OCI-LY3 (cell line): ENCODE measurements around the gene TFDP1.

Source experiments
- H2AFZ ChIP-seq: fragments of 200-600, 300-600 bp; shearing (Covaris generic); 2 replicates; pipeline ENCODE4 v1.6.0; 2014; ENCODE audit warnings: antibody characterized with exemption, low read depth, low read length
- H3K27ac ChIP-seq: fragments of 200-600, 300-600 bp; sonication (generic); 2 replicates; pipeline ENCODE4 v1.5.1; 2014; ENCODE audit warnings: mild to moderate bottlenecking, low read length, moderate library complexity, mixed read lengths
- H3K27me3 ChIP-seq: fragments of 200-600, 300-600 bp; sonication (generic); 2 replicates; pipeline ENCODE4 v1.6.1; 2014; ENCODE audit warnings: low read depth, low read length, mixed read lengths
- H3K36me3 ChIP-seq: fragments of 200-600, 300-600 bp; sonication (generic); replicated peaks from 2 replicates; pipeline ENCODE3; 2014; ENCODE audit warnings: low read depth, low read length, mixed read lengths
- H3K4me1 ChIP-seq: fragments of 300-600, 200-600 bp; sonication (generic); 2 replicates; pipeline ENCODE4 v1.6.1; 2014; ENCODE audit warnings: low read length, mixed read lengths
- H3K4me2 ChIP-seq: fragments of 200-600, 300-600 bp; sonication (generic); 2 replicates; pipeline ENCODE4 v1.6.1; 2014; ENCODE audit warnings: low read length, mixed read lengths
- H3K4me3 ChIP-seq: fragments of 300-600, 200-600 bp; sonication (generic); 2 replicates; pipeline ENCODE4 v1.5.1; 2014; ENCODE audit warnings: antibody characterized with exemption, mild to moderate bottlenecking, low read length, moderate library complexity
- H3K79me2 ChIP-seq: fragments of 300-600, 200-600 bp; shearing (Covaris generic); 2 replicates; pipeline ENCODE4 v1.6.1; 2014; ENCODE audit warnings: mild to moderate bottlenecking, low read length, mixed read lengths
- H3K9ac ChIP-seq: fragments of 300-600, 200-600 bp; shearing (Covaris generic); 2 replicates; pipeline ENCODE4 v1.6.0; 2014; ENCODE audit warnings: mild to moderate bottlenecking, low read length, moderate library complexity
- H3K9me3 ChIP-seq: fragments of 200-600, 300-600 bp; shearing (Covaris generic); 2 replicates; pipeline ENCODE4 v1.6.1; 2014; ENCODE audit warnings: low read length, mixed read lengths; ENCODE audit not compliant: insufficient read depth
- H4K20me1 ChIP-seq: fragments of 200-600, 300-600 bp; sonication (generic); 2 replicates; pipeline ENCODE4 v1.6.1; 2016; ENCODE audit warnings: low read length, mixed read lengths; ENCODE audit not compliant: insufficient read depth
- EZH2phosphoT487 ChIP-seq: fragments of 200-600 bp; shearing (Covaris generic); IDR thresholded peaks from 2 replicates; pipeline ENCODE4 v1.6.1; 2018; ENCODE audit warnings: antibody characterized with exemption, mixed run types, low read depth
- TF ChIP-seq, protein P1 (sequence below): fragments of 200-600, 300-600 bp; sonication (generic); IDR thresholded peaks from 2 replicates; pipeline ENCODE4 v1.5.1; 2014; ENCODE audit warnings: antibody characterized with exemption, low read length, low read depth

Gene TFDP1

GRCh38 chr13:113596321-113597200, 12.0 kb downstream of the TFDP1 start:
- H3K9me3 ChIP-seq, result no peaks in the 10 kb centered on the region
- peaks cover 98% of the 10 kb centered on the region for H4K20me1 ChIP-seq
- no peaks in the 10 kb centered on the region for H3K4me1 ChIP-seq
- H3K4me3 ChIP-seq, result no peak overlapping the region
- TF ChIP-seq, protein P1, sequence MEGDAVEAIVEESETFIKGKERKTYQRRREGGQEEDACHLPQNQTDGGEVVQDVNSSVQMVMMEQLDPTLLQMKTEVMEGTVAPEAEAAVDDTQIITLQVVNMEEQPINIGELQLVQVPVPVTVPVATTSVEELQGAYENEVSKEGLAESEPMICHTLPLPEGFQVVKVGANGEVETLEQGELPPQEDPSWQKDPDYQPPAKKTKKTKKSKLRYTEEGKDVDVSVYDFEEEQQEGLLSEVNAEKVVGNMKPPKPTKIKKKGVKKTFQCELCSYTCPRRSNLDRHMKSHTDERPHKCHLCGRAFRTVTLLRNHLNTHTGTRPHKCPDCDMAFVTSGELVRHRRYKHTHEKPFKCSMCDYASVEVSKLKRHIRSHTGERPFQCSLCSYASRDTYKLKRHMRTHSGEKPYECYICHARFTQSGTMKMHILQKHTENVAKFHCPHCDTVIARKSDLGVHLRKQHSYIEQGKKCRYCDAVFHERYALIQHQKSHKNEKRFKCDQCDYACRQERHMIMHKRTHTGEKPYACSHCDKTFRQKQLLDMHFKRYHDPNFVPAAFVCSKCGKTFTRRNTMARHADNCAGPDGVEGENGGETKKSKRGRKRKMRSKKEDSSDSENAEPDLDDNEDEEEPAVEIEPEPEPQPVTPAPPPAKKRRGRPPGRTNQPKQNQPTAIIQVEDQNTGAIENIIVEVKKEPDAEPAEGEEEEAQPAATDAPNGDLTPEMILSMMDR, result no peak
- TF ChIP-seq EZH2phosphoT487, result no peak
- H3K27me3 ChIP-seq, result no peaks in the 10 kb centered on the region
- no peak overlapping the region for H2AFZ ChIP-seq
- peaks cover 73% of the 10 kb centered on the region for H3K36me3 ChIP-seq
- H3K9ac ChIP-seq, result no peak overlapping the region
- no peak overlapping the region for H3K27ac ChIP-seq
- peaks cover 100% of the 10 kb centered on the region for H3K79me2 ChIP-seq
- H3K4me2 ChIP-seq, result no peak overlapping the region

DNA sequence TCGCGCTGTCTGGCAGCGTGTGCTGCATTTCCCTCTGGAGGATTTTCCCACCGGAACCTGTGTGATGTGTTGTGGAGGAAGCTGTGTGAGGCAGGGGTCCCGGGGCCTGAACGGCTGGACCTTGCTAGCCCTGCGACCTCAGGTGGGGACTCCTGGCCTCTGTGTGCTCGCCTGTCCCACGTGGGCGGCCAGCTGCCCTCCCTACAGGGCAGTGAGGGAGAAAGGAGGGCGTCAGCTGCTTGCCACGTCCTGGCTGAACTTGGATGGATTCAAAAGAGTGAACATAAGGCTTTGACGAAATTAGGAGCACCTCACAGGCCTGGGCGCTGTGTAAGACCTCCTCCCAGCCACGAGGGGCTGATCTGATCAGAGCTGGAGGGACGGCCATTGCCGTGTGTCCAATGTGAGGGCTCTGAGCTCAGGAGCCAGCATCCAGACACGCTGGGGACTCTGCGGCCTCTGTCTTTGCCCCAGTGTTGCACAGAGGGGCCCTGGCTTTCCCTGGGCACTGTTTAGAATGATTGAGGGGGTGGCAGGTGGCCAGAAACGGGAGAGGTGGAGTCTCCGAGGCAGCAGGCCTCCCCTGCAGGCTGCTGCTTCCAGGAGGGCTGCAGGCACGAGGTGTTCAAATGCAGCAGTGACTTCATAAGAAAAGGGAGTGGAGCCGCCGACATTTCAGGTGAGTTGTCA, 13.0 kb downstream of the TFDP1 start:
- Histone ChIP-seq H3K4me2 (no peak overlapping the region), H3K4me3 (no peak overlapping the region), H3K9me3 (no peaks in the 10 kb centered on the region), H3K9ac (no peak overlapping the region), H2AFZ (no peak overlapping the region), H4K20me1 (peaks cover 99% of the 10 kb centered on the region), H3K27me3 (no peaks in the 10 kb centered on the region), H3K4me1 (no peaks in the 10 kb centered on the region), H3K36me3 (peaks cover 64% of the 10 kb centered on the region), H3K79me2 (peaks cover 100% of the 10 kb centered on the region), H3K27ac (no peak overlapping the region)
- TF ChIP-seq EZH2phosphoT487, result no peak
- TF ChIP-seq, protein P1, result no peak

- Histone ChIP-seq H3K27ac (no peak overlapping the region), H4K20me1 (peaks cover 99% of the 10 kb centered on the region), H3K27me3 (no peaks in the 10 kb centered on the region), H3K36me3 (peaks cover 62% of the 10 kb centered on the region), H3K4me3 (no peak overlapping the region), H3K4me2 (no peak overlapping the region), H3K9ac (no peak overlapping the region), H3K9me3 (no peaks in the 10 kb centered on the region), H3K4me1 (no peaks in the 10 kb centered on the region), H3K79me2 (peaks cover 100% of the 10 kb centered on the region), H2AFZ (no peak overlapping the region)
- TF ChIP-seq EZH2phosphoT487, result no peak
- TF ChIP-seq, protein P1, result no peak
Observed at GRCh38 chr13:113598081-113598410, 13.5 kb downstream of the TFDP1 start.

DNA sequence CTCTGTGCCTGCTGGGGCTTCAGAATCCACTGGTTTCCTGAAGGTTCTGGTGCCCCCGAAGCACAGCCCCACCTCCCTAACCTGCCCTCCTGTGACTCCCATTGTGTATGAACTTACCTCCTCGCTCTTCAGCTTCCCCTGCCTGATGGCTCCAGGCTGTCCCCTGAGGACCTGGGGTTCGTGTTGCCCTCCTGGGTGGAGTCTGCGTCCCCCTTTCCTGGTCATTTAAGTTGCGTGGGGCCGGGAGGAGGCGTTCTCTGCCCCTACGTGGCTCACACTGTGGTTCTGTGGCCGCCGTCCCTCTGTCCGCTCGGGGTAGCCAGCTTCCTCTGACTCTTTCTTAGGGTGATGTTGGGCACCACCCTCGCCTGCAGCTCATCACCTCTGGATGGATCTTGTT, 13.9 kb downstream of the TFDP1 start:
- Histone ChIP-seq H3K4me1 (no peaks in the 10 kb centered on the region), H3K79me2 (peaks cover 100% of the 10 kb centered on the region), H4K20me1 (peaks cover 99% of the 10 kb centered on the region), H3K9ac (no peak overlapping the region), H2AFZ (no peak overlapping the region), H3K4me2 (no peak overlapping the region), H3K36me3 (peaks cover 64% of the 10 kb centered on the region), H3K27me3 (no peaks in the 10 kb centered on the region), H3K9me3 (no peaks in the 10 kb centered on the region), H3K4me3 (no peak overlapping the region), H3K27ac (no peak overlapping the region)
- TF ChIP-seq EZH2phosphoT487, result no peak
- TF ChIP-seq, protein P1, result no peak
